ENCODE data around the gene RASGRF2.

RASGRF2 gene

GRCh38 chr5:81091199-81091598 lies 131.0 kb downstream of the RASGRF2 start:
- TF ChIP-seq, protein P1, sequence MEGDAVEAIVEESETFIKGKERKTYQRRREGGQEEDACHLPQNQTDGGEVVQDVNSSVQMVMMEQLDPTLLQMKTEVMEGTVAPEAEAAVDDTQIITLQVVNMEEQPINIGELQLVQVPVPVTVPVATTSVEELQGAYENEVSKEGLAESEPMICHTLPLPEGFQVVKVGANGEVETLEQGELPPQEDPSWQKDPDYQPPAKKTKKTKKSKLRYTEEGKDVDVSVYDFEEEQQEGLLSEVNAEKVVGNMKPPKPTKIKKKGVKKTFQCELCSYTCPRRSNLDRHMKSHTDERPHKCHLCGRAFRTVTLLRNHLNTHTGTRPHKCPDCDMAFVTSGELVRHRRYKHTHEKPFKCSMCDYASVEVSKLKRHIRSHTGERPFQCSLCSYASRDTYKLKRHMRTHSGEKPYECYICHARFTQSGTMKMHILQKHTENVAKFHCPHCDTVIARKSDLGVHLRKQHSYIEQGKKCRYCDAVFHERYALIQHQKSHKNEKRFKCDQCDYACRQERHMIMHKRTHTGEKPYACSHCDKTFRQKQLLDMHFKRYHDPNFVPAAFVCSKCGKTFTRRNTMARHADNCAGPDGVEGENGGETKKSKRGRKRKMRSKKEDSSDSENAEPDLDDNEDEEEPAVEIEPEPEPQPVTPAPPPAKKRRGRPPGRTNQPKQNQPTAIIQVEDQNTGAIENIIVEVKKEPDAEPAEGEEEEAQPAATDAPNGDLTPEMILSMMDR (IDR thresholded peaks at IDR 0.05; ENCODE audit: low read depth, low read length, missing control alignments) = no peak
- no peak overlapping the region for H3K27ac ChIP-seq
- no peaks in the 10 kb centered on the region for H3K27me3 ChIP-seq (replicated peaks)
- in situ Hi-C loops (cut with HindIII; ENCODE audit: low pct_ligation_motif_present, low sequenced_read_pairs) = no loop called here
- no peak for DNase-seq
- no peak overlapping the region for H3K4me3 ChIP-seq (ENCODE audit: low read depth, low read length)
- no peaks in the 10 kb centered on the region for H3K36me3 ChIP-seq (replicated peaks)

DNA sequence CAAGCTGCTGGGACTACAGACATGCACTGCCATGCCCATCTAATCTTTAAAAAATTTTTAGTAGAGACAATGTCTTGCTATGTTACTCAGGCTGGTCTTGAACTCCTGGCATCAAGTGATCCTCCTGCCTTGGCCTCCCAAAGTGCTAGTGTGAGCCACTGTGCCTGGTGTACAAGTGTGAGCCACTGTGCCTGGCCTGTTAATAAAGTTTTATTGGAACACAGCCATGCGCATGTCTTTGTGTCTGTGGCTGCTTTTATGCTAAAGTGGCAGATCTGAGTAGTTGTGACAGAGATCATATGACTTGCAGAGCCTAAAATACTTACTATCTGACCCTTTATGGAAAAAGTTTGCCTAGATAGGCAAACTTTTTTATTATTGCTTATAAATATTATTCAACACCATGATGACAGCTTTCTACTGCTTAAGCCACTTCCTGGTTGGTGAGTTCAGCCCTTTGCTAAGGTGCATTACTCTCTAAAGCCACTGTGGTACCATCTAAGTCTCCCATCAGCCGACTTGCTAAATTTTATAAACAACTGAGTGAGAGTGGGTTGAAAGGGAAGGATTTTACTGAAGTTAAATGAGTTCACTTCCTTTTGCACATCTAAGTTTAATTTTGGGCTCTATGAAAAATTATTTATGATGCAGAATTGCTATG lies 133.5 kb downstream of the RASGRF2 start:
- in situ Hi-C loops (cut with HindIII; ENCODE audit: low pct_ligation_motif_present, low sequenced_read_pairs) = no loop called here

GRCh38 chr5:81095835-81096234 lies 135.7 kb downstream of the RASGRF2 start:
- Histone ChIP-seq H3K36me3 (replicated peaks) (no peaks in the 10 kb centered on the region), H3K4me3 (ENCODE audit: low read depth, low read length) (no peak overlapping the region), H3K27ac (no peak overlapping the region), H3K27me3 (replicated peaks) (no peaks in the 10 kb centered on the region)
- TF ChIP-seq, protein P1 (IDR thresholded peaks at IDR 0.05; ENCODE audit: low read depth, low read length, missing control alignments) = no peak
- DNase-seq = no peak
- in situ Hi-C loops (cut with HindIII; ENCODE audit: low pct_ligation_motif_present, low sequenced_read_pairs) = no loop called here

More for the DNA sequence above, 133.5 kb downstream of the RASGRF2 start:
- no peaks in the 10 kb centered on the region for H3K27me3 ChIP-seq (replicated peaks)
- TF ChIP-seq, protein P1 (IDR thresholded peaks at IDR 0.05; ENCODE audit: low read depth, low read length, missing control alignments) = no peak
- DNase-seq = no peak
- H3K27ac ChIP-seq = no peak overlapping the region
- H3K4me3 ChIP-seq (ENCODE audit: low read depth, low read length) = no peak overlapping the region
- H3K36me3 ChIP-seq (replicated peaks) = no peaks in the 10 kb centered on the region

DNA sequence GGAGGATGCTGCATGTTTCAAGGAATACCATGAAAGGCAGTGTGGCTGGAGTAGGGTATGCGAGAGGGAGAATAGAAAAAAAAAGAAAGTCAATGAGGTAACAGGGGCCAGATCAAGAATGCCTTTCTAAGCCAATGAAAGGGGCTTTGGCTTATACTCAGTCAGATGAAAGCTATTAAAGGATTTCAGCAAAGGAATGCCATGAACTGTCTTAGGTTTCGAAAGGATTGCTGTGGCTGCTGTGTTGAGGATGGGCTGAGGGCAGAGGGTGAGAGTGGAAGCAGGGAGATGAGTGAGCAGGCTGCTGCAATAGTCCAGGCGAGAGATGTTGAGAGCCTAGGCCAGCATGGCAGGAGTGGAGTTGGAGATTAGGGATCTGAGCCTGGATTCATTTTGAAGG lies 137.6 kb downstream of the RASGRF2 start:
- H3K36me3 ChIP-seq (replicated peaks) = no peaks in the 10 kb centered on the region
- TF ChIP-seq, protein P1 (IDR thresholded peaks at IDR 0.05; ENCODE audit: low read depth, low read length, missing control alignments) = no peak
- in situ Hi-C loops (cut with HindIII; ENCODE audit: low pct_ligation_motif_present, low sequenced_read_pairs) = no loop called here
- H3K27ac ChIP-seq = no peak overlapping the region
- H3K27me3 ChIP-seq (replicated peaks) = no peaks in the 10 kb centered on the region
- no peak for DNase-seq
- no peak overlapping the region for H3K4me3 ChIP-seq (ENCODE audit: low read depth, low read length)

DNA sequence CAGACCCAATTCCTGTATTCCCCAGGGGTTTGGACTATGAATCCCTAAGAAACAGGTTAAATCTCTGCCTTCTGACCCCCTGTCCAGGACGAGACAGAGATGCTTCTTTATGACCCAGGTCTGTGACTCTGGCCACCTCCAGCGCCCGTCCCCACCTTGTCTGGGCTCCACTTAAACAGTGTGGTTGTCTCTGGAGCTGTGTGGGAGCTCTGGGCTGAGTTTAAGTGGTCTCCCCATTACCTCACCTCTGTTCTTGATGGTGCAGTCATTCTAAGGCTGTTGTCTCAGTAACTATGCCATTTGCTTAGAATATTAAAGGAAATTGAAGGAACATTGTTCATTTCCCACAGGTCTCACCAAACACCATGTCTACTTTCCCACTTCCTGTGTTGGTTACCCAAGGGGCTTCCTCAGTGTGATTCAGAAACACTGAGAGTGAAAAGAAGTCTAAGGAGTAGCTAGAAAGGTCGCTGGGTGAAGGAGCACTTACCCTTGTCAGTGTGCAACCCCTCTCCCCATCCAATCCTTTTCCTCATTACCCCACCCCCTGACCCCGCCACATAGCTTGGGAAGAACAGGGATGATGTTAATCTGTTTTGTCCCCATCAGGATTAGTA lies 145.2 kb downstream of the RASGRF2 start:
- Histone ChIP-seq H3K4me3 (ENCODE audit: low read depth, low read length) (no peak overlapping the region), H3K27ac (no peak overlapping the region), H3K27me3 (replicated peaks) (no peaks in the 10 kb centered on the region), H3K36me3 (replicated peaks) (no peaks in the 10 kb centered on the region)
- TF ChIP-seq, protein P1 (IDR thresholded peaks at IDR 0.05; ENCODE audit: low read depth, low read length, missing control alignments) = no peak
- no peak for DNase-seq
- in situ Hi-C loops (cut with HindIII; ENCODE audit: low pct_ligation_motif_present, low sequenced_read_pairs) = no loop called here

Measured in brain microvascular endothelial cell (primary cell).